Retinal pigment epithelial cell (primary cell): ENCODE results near the gene B2M.
A peak's percentile ranks its signal among the peaks of the same experiment; 100 is the strongest.
"Not testable (repeated sequence)": the region's sequence is repeated elsewhere in the genome, so short reads cannot be mapped to it uniquely, and the experiment has no call there.

Experiments used
- DNase-seq: peaks from one replicate; pipeline ENCODE4 v3.0.0-alpha.2; 2010; ENCODE audit warnings: low read depth
- H3K4me3 ChIP-seq: 2 replicates; pipeline ENCODE4 v1.5.1; 2011; ENCODE audit warnings: mild to moderate bottlenecking, low read length, control low read depth, moderate library complexity
- CTCF ChIP-seq: conservative IDR thresholded peaks from 2 replicates; pipeline ENCODE4 v1.5.1; 2011; ENCODE audit warnings: low read depth, low read length, control low read depth, inconsistent platforms

B2M gene

DNA sequence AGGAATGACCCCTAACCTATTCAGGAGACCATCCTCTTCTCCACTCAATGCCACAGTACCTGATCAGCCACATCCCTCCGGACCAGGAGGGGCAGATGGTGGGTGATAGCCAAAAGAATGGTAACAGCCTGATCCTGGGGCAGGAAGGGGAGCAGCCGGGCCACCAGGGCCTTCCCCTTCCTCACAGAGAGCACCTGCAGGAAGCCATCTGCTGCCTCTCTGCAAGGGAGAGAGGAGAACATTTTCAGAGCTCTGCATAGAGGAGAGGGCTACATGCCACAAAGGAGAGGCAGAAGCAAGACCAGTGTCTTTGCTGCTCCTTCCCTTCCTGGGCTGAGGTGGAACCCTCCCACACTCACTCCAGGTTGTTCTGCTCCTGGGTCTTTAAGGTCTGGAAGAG, 42.4 kb upstream of the B2M start:
- no peak for DNase-seq
- H3K4me3 ChIP-seq, result no peak overlapping the region
- TF ChIP-seq CTCF, result no peak

DNA sequence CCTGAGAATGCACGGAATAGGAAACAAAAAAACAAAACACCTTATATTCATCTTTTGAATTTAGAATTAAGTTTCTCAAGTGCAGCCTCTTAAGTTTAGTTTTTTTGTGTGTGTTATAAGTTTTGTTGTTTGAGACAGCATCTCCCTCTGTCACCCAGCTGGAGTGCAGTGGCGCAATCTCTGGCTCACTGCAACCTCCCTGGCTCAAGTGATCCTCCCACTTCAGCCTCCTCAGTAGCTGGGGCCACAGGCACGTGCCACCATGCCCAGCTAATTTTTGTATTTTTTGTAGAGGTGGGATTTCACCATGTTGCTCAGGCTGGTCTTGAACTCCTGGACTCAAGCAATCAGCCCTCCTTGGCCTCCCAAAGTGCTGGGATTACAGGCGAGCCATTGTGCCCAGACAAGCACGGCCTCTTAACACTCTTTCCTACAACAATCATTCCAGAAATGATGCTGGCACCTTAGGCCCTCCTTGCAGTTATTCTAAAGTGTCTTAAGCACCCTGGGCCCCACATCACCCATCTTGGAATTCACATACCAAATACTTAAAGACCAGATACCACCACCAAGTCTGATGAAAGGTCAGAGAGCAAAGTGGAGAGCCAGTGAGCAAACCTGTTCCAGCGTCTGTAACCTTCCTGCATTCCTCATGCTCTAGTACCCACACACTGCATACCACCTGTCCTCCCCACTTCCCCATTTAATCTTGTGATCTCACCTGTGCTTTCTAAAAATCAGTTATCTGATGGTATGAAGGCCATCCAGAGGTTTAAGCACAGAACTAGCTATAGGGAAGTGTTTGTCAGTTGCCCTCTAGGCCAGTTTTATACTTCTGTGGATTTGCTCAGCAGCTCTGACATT, 41.0 kb upstream of the B2M start:
- DNase-seq, result no peak
- no peak overlapping the region for H3K4me3 ChIP-seq
- no peak for TF ChIP-seq CTCF

DNA sequence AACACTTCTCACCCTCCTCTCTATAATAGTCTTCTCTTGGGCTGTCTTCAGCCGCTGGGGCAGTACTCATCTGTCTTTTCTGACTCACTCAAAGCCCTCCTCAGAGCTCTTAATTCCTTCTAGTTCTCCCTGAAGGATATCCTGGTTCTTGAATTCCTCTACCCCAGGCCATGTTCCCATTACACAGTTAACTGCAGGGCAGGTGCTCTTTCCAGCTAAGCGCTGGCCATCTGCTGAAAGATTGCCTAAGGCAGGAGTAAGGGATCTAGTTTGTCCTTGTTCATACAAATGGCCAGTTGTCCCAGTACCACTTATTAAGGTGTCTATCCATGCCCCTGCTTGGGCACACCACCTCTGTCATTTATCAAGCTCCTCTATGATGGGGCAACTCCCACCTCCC, 37.7 kb upstream of the B2M start:
- no peak overlapping the region for H3K4me3 ChIP-seq
- TF ChIP-seq CTCF, result no peak
- DNase-seq, result no peak

GRCh38 chr15:44675911-44676310, 35.4 kb upstream of the B2M start:
- H3K4me3 ChIP-seq, result no peak overlapping the region
- no peak for DNase-seq
- no peak for TF ChIP-seq CTCF

GRCh38 chr15:44676676-44677075, 34.6 kb upstream of the B2M start:
- no peak overlapping the region for H3K4me3 ChIP-seq
- DNase-seq, result no peak
- no peak for TF ChIP-seq CTCF

DNA sequence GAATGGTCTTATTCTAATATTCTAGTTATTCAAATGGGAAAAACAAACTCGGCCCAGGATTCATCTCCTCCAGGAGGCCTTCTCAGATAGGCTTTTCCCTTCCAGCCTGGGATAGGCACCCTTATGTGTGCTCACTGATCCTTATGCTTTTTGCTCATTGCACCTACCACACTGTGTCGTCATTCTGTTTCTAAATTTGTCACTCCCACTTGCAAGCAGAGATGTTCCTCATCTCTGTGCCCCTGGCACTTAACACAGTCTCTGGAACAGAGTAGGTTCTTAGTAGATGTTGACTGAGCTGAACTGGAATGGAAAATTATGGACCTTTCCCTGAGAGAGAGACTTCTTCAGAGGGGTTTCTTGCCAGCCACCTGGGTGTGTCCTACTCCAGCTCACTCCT, 29.1 kb upstream of the B2M start:
- no peak overlapping the region for H3K4me3 ChIP-seq
- DNase-seq, result no peak
- no peak for TF ChIP-seq CTCF

- H3K4me3 ChIP-seq, result not testable (repeated sequence)
- peak; percentile 14 for DNase-seq
Observed at GRCh38 chr15:44682809-44683682, 28.3 kb upstream of the B2M start.

DNA sequence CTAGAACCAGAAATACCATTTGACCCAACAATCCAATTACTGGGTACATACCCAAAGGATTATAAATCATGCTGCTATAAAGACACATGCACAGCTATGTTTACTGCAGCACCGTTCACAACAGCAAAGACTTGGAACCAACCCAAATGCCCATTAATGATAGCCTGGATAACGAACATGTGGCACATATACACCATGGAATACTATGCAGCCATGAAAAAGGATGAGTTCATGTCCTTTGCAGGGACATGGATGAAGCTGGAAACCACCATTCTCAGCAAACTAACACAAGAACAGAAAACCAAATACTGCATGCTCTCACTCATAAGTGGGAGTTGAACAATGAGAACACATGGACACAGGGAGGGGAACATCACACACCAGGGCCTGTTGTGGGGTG, 22.0 kb upstream of the B2M start:
- H3K4me3 ChIP-seq, DNase-seq: not testable (repeated sequence)

DNA sequence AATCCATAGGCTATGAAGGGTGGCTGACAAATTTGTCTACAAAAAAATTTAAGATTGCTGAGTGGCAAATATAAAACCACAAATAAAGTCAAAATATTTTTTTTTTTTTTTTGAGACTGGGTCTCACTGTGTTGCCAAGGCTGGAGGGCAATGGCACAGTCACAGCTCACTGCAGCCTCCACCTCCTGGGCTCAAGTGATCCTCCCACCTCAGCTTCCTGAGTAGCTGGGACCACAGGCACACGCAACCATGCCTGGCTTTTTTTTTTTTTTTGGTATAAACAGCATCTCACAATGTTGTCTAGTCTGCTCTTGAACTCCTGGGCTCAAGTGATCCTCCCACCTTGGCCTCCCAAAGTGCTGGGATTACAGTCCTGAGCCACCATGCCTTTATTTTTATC, 21.1 kb upstream of the B2M start:
- not testable (repeated sequence) for DNase-seq

More for the DNA sequence above, 21.1 kb upstream of the B2M start:
- H3K4me3 ChIP-seq, result not testable (repeated sequence)
